NCI-H748 (cell line): ENCODE data around the gene EXOC3L2.
"Not testable (repeated sequence)": the region's sequence is repeated elsewhere in the genome, so short reads cannot be mapped to it uniquely, and the experiment has no call there.

Experiments used
- DNase-seq: peaks from one replicate; lab custom pipeline; 2025; ENCODE audit not compliant: unreplicated experiment; lab: John Stamatoyannopoulos, UW

The EXOC3L2 gene

GRCh38 chr19:45256836-45257235 lies 11.6 kb upstream of the EXOC3L2 start:
- no peak for DNase-seq

DNA sequence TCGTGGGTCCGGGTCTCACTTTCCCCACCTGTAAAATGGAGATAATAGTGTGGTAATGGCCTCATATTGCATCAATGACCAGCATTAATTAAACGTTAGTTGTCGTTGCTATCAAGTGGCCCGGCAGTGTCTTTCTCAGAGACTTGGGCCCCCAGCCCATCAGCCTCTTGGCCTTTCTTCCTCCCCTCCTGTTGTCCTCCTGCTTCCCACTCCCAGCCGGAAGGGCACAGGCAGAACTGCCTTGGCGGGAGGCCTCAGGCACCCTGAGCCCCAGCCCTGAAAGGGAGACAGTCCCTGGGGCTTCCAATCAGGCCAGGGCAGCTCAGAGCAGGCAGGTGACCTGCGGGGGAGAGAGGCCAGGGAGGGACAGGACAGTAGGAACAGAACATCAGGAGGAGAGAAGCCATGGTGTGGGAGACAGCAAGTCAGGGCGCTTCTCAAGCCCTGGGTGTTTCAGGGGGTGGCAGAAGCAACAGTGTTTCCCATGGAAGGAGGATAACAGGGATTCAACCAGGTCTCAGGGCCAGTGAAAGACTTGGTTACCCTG lies 10.5 kb upstream of the EXOC3L2 start:
- no peak for DNase-seq

- DNase-seq, result no peak
These were observed 8.9 kb upstream of the EXOC3L2 start for GRCh38 chr19:45254044-45254531.

- DNase-seq, result no peak
These were observed 8.3 kb upstream of the EXOC3L2 start for GRCh38 chr19:45253396-45254027.

DNA sequence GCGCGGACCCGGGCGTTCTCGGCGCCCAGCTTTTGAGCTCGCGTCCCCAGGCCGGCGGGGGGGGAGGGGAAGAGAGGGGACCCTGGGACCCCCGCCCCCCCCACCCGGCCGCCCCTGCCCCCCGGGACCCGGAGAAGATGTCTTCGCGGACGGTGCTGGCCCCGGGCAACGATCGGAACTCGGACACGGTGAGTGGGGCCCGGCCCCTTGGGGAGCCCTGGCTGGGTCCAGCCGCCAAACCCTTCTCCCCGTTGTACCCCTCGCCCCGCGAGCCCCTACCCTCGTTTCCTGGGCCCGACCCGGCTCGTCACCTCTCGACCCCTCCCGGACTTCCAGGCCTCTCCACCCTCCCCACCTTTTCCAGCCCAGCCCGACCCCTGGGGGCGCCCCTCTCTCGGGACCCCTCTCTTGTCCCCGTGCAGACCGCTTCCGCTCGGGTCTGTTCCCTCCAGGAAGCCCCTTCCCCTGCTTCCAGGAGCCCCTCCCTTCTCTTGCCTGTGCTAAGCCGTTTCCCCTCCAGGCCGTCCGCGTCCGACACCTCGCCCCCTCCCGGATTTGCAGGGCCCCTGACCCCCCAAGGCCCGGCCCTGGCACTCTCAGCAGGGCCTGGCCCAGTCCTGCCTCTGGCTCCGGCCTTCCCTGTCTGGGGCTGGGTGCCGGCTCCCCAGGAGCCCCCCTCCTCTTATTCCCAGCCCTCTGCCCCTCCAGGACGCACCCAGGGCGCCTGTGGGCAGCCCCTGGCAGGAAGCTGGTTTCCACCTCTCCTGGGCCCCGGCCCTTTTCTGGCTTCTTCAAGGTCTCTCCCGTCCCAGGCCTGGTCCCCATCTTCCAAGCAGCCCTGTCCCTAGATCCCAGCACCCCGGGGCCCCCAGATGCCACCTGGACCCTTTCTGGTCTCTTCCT lies 6.5 kb upstream of the EXOC3L2 start:
- no peak for DNase-seq

- DNase-seq, result peak; percentile 78
These were observed 5.7 kb upstream of the EXOC3L2 start, which contains the start of gene MARK4 for GRCh38 chr19:45250832-45251451. Gene MARK4, plus strand, starts transcription at chr19:45251271. Its CDS starts 318 bp downstream, at chr19:45251589.

DNA sequence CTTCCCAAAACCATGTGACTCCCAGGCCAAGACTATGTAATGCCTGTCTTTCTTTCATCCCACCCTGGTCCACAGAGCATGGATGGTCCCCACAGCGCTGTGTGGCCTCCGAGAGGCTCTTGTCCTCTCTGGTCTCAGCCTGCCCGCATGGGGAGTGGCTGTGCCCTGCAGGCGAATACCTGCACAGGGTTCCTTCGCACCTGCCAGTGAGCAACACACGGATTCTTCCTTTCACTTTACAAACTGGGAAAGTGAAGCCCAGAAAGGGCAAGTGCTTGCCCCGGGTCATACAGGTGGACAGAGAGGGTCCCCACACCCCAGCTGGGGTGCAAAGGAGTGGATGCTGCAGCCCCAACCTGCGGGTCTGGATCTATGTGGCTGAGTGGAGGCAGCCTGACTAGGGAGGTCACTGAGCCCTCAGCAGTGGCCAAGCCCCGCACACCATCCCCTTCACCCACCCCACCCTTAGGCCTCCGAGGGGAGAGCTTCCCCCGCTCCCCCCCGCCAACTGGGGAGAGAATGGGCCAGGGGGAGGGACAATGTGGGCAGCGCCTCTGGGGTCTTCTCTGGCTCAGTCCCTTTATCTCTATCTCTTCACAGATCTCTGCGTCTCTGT lies 5.1 kb upstream of the EXOC3L2 start:
- DNase-seq, result peak; percentile 61

DNA sequence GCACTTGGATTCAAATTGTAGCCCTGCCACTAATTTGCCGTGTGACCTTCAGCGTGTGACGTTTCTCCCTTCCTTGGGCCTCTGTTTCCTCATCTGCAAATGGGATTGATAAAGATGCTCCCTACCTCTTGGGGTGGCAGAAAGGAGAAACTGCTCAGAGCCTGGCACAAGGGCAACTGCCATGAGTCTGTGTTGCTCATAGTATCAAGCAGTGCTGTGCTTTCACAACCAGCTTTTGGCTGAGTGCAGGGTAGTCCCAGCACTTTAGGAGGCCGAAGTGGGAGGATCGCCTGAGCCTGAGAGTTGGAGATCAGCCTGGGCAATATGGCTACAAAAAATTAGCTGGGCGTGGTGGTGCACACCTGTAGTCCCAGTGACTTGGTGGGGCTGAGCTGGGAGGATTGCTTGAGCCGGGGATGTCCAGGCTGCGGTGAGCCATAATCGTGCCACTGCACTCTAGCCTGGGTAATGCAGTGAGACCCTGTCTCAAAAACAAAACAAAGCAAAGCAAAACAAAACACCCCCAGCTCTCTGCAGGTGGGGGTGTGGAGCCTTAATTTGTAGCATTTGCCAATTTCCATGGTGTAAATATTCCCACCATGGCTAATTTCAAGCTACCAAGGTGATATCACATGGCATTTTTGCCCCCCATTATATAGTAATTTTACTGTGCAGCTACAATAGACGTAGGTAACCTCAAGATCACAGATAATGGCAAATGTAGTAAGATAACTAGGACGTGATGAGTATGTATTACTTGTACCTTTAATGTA lies 4.2 kb upstream of the EXOC3L2 start:
- no peak for DNase-seq

GRCh38 chr19:45247136-45247535 lies 1.9 kb upstream of the EXOC3L2 start:
- no peak for DNase-seq

- DNase-seq, result no peak
These were observed 619 bp upstream of the EXOC3L2 start for GRCh38 chr19:45245826-45246225.

DNA sequence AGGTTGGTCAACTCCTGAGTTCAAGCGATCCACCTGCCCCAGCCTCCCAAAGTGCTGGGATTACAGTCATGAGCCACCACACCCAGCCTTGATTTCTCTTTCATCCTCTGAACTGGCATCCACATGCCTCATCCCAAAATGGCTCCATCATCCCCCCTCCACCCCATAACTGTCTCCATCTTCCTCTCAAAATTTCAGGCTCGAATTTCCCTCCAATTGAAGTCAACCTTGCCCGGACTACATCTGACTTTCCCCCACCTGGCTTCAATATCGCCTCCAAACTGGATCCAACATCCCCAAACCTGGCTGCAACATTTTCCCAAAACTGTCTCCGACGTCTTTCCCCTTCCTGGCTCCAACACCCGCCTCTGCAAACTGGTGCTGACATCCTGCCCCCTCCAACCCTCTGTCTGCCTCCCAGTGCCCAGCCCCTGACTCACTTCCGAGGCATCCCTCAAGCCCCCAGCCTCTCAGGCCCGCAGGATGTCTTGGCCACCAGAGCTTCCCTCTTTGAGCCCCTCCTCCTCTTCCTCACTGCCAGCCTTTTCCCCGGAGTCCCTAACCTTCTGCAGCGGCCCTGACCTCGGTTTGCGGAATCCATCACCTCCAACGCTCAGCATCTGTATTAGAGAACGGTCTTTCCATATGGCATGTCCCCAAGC lies 943 bp downstream of the EXOC3L2 start:
- DNase-seq, result no peak

DNA sequence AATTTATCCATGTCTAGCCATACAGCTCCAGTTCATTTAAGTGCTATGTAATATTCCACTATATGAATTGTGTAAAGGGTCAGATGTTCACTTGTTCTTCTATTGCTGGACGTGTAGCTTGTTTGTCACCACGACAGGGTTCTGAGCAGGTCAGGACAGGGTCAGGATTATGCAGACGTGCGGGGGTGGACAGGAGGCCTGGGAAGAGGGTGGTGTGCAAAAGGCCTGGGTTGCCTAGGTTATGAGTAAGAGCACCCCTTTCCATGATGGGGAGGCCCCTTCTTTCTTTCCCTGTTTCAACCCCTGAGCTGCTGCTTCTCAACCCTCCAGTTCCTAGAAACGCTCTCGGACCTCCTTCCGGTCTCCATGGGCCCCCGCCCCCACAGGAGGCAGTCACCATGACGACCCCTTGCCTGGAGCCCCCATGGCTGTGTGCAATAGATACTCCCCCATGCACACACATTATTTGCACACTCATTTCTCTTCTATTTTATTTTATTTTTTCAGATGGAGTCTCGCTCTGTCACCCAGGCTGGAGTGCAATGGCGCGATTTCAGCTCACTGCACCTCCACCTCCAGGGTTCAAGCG lies 2.0 kb downstream of the EXOC3L2 start:
- no peak for DNase-seq

DNA sequence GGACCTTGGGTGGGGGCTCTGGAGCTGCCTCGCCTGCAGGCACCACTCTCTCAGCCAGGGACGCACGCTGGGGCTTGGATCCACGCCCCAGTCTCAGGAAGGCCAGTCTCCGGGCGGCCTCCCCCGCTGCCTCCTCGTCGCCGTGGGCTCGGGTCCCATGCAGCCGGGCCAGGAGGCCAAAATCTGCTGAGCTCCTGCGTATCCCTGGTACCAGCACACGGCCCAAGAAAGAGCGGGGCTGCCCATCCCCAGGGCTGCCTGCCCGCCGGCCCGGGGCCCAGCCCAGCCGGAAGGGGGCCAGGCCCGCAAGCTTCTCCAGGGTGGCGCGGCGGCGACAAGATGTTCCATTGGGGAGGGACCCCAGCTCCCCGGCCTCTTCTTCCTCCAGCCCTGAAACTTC lies 6.7 kb downstream of the EXOC3L2 start:
- no peak for DNase-seq

GRCh38 chr19:45235485-45235884 lies 9.7 kb downstream of the EXOC3L2 start:
- no peak for DNase-seq

GRCh38 chr19:45234089-45234869 lies 10.9 kb downstream of the EXOC3L2 start:
- DNase-seq, result peak; percentile 42

GRCh38 chr19:45231891-45232290 lies 13.3 kb downstream of the EXOC3L2 start:
- no peak for DNase-seq

DNA sequence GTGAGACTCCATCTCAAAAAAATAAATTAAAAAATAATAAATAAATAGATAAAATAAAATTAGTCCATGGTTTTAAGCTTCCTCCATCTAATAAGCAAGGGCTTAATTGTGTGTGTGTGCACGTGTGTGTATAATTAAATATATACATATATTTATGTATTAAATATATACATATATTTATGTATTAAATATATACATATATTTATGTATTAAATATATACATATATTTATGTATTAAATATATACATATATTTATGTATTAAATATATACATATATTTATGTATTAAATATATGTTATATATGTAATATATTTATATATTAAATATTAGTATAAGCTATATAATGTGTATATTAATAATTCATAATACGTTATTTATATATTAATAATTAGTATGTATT lies 16.2 kb downstream of the EXOC3L2 start:
- not testable (repeated sequence) for DNase-seq

- DNase-seq, result no peak
These were observed 20.6 kb downstream of the EXOC3L2 start for GRCh38 chr19:45224645-45225044.

- DNase-seq, result no peak
These were observed 21.3 kb downstream of the EXOC3L2 start for GRCh38 chr19:45223879-45224278.
